GM19025 (cell line): ENCODE data around the gene FBXL17.
"Not testable (repeated sequence)": the region's sequence is repeated elsewhere in the genome, so short reads cannot be mapped to it uniquely, and the experiment has no call there.

Experiments used
- ATAC-seq: cut with Tn5 transposase; IDR thresholded peaks from one replicate; pipeline ENCODE4 v1.9.1; 2021; ENCODE audit warnings: mild to moderate bottlenecking, low read depth, moderate library complexity; ENCODE audit not compliant: unreplicated experiment

The FBXL17 gene

GRCh38 chr5:108381954-108382783 is at the start of gene FBXL17:
Gene FBXL17, minus strand, starts transcription at chr5:108382098.
- ATAC-seq = peak; percentile 69

DNA sequence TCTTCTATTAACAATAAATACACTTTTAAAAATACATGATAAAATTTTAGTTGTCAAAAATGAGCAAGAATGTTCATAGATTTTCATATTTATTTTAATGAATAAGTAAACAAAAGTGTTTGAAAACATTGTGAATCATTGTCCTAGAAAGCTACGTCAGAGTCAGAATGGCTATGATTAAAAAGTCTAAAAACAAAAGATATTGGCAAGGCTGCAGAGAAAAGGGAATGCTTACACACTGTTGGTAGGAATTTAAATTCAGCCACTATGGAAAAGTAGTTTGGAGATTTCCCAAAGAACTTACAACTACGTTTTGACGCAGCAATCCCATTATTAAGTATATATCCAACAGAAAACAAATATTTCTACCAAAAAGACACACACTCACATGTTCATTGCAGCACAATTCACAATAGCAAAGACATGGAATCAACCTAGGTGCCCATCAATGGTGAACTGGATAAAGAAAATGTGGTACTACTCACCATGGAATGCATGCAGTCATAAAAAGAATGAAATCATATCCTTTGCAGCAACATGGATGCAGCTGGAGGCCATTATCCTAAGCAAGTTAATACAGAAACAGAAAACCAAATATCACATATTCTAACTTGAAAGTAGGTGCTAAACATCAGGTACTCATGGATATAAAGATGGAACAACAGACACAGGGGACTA is 49.2 kb upstream of the FBXL17 start:
- no peak for ATAC-seq

DNA sequence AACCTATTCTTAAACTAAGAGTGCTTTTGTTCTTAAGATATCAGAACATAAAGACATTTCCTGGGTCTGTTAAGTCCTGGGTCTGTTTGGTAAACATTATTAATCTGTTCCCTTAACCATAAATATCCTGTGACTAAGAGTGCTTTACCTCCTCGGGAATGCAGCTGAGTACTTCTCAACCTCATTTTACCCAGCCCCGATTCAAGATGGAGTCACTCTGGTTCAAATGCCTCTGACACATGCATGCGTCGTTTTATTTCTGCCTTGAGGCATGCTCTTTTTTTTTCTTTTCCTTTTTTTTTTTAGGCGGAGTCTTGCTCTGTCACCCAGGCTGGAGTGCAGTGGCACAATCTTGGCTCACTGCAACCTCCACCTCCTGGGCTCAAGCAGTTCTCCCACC is 39.8 kb upstream of the FBXL17 start:
- ATAC-seq = no peak

- ATAC-seq = no peak
These were observed 38.9 kb upstream of the FBXL17 start for GRCh38 chr5:108420755-108421154.

- no peak for ATAC-seq
These were observed 38.3 kb upstream of the FBXL17 start for GRCh38 chr5:108420158-108420557.

DNA sequence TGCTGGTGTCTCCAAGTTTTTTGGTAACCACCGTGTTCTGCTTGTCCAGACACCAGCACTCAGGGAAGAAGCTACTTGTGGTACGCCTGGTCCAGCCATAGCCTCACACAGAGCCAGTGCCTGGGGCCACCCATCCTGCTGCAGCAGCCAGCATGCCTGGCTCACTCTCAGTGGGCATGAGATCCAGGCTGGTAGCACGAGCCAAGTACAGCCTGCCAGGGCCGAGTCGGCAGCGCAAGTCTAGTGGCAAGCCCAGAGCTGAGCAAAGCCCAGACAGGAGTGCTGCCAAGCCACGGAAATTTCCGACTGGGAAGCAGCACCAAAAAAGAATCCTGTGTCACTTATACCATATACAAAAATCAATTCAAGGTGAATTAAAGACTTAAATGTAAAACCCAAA is 36.3 kb upstream of the FBXL17 start:
- ATAC-seq = no peak

DNA sequence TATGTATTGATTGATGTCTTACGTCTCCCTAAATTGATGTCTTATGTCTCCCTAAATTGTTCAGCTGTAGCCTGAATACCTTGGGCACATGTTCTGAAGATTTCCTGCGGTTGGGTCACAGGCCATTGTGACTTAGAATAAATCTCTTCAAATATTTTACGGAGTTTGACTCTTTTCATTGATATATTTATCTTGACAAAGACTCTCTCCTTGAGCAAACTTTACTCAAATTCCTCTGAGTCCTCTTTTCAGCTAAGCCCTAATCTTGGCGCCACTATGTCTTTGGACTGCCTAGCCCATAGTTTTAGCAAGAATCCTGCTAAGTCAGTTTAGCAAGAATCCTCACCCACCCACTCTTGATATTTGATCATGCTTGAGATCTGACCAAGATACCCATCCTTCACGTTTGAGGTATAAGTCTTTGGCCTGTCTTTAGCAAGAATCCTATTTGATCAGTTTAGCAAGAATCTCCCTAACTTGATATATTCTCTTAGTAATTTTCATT is 35.3 kb upstream of the FBXL17 start:
- ATAC-seq = no peak

- no peak for ATAC-seq
These were observed 33.8 kb upstream of the FBXL17 start for GRCh38 chr5:108415726-108416125.

DNA sequence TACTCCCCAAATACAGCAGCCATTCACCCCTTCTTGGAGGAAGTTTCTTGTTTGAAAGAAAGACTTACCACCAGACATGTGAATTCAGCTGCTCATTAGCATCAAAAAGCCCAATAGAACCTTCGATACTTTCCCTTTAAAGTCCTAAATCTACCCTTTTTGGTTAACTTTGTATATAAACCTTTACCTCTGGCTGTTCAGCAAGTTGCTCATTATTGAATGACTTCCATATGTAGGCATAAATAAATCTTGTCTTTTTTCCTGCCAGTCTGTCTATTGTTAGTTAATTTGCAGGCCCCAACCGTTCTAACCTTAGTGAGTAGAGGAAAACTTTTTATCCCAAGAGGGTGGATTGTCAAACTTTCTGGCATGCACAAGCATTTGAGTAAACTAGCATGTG is 27.9 kb upstream of the FBXL17 start:
- ATAC-seq = no peak

DNA sequence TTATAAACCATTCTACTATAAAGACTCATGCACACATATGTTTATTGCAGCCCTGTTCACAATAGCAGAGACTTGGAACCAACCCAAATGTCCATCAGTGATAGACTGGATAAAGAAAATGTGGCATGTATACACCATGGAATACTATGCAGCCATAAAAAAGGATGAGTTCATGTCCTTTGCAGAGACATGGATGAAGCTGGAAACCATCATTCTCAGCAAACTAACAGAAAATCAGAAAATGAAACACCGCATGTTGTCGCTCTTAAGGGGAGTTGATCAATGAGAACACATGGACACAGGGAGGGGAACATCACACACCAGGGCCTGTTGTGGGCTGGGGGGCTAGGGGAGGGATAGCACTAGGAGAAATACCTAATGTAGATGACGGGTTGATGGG is 23.3 kb upstream of the FBXL17 start:
- ATAC-seq = not testable (repeated sequence)

- no peak for ATAC-seq
These were observed 17.1 kb upstream of the FBXL17 start for GRCh38 chr5:108398964-108399363.

DNA sequence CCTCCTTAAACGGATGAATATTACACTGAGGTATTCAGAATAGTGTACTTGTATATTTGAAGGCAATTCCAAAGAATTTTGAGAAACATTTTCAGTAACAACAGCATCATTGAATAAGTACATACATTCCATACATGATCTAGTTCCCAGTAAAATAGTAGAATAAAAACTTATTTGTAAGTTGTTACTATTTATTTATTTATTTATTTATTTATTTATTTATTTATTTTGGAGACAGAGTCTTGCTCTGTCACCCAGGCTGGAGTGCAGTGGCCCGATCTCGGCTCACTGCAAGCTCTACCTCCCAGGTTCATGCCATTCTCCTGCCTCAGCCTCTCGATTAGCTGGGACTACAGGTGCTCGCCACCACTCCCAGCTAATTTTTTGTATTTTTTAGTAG is 14.9 kb upstream of the FBXL17 start:
- not testable (repeated sequence) for ATAC-seq

DNA sequence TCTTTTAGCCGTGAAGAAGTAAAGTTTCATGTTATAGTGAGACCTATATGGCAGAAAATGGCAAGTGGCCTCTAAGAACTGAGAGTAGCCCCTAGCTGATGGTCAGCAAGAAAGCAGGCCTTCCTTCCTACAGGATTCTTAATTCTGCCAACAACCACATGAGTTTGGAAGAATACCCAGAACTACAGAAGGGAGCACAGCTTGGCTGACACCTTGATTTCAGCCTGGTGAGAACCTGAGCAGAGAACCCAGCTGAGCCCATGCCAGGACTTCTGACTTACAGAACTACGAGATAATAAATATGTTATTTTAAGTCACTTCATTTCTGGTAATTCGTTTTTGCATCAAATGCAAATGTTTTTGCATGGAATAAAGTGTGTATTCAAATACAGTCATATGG is 5.9 kb upstream of the FBXL17 start:
- ATAC-seq = no peak

GRCh38 chr5:108386345-108387061 is 4.6 kb upstream of the FBXL17 start:
- ATAC-seq = no peak

DNA sequence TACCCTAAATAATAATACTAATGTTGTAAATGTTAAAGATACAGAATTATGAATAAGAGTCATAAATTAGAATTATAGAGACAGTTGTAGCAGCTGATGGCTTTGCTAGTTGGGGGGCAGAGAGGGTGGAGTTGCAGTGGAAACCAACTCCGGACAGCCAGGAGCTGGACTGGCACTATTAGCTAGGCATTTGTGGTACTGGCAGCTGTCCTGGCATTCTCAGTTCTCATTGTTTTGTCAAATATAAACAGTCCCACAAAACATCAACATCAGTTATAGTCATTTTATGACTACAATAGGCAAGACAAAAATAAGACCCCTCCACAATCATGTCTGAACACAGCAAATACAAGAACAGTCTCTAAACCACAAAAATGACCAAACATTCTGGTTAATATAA is 2.8 kb upstream of the FBXL17 start:
- no peak for ATAC-seq

DNA sequence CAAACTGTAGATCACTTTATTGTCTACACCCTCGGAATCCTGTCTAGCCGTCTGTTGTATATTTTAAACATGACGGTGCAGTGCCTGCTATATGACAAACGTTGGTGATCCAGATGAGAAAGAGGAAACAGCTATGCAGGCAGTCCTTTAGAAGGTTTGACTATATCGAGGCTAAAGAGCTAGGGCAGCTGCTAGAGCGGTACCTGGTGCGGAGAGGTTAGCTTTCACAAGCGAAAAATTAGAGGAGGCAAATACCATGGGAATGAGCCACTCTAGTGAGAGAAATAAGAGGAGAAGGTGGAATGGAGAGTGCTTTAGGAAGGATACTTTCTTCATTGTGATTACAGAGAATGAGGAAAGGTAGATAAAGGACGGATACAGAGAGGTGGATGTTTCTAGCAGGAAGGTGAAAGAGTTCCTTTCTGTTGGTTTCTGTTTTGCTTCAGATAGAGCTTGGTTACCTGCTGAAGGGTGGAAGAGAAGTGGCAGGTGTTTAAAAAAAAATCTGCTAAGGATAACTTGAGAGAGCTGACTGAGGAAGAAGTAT is 959 bp upstream of the FBXL17 start:
- ATAC-seq = no peak

GRCh38 chr5:108381350-108381953 is 446 bp downstream of the FBXL17 start:
- peak; percentile 39 for ATAC-seq

DNA sequence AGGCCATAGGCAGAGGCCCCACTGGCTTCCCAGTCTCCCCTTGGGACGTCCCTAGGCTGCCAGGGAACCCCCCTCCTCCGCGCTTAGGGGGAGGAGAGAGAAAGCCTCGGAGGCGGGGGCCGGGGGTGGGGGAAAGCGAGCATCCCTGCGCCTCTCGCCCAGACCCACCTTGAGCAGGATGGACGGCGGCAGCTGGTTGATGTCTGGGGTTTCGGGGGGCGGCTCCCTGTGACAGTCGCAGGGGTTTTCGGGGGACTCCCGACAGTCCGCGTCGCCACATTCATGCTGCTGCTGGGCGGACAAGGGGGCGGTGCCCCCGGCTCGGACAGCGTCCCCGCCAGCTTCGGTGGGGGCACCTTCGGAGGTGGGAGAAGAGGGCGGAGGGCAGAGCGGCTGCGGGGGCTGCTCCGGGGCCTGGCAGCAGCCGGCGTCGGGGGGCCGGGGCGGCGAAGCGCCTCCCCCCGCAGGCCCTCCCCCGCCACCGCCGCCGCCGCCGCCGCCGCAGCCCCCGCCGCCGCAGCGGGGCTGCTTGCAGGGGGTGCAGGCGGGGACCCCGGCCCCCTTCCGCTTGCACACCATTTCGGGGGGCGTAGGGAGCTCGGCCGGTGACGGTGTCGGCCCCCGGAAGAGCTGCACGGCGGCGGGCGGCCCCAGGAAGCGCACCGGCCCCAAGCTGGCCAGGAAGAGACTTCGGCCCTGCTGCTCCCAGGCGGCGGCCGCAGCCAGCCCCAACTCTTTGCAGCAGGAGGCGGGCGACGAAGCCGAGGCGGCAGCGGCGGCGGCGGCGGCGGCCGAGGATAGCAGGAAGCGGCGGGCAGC is 1.2 kb downstream of the FBXL17 start:
- ATAC-seq = peak; percentile 25

DNA sequence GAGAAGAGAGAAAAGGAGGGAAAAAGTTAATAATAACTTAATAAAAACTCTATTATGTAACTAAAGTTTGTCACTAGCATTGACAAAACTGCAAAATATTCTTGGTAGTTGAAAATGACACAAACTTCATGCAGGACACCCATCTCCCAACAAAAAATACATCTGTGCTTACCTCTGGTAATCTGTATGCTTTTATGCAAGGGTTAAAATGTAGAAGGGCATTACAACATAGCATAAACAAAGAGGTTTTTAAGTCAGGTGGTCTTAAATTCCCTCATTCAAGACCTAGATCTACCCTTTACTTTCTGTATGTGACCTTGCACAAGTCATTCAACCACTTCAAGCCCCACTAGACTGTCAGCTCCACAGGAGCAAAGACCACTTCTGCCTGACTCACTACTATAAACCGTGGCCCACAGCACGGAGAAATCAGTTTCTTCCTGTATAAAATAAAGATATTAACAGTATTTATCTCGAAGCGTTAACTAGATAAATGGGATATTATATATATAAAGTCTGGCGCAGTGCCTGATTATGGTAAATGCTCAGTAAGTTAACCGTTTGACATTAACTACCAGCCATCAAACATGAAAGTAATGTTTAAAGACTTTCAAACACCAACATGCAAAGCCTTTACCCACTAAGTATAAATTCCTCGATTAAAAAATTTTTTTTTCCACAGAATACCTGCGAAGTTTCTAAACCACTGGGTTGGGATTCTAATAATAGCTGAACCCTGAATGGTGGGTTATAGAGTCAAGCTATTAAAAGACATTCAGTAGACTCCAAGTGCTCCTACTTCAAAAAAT is 2.0 kb downstream of the FBXL17 start:
- ATAC-seq = no peak
